GM18873 (cell line): ENCODE measurements around the gene USH1C.

ENCODE experiments used
- ATAC-seq: cut with Tn5 transposase; IDR thresholded peaks from one replicate; pipeline ENCODE4 v1.9.1; 2021; ENCODE audit warnings: mild to moderate bottlenecking, moderate library complexity, moderate number of reproducible peaks; ENCODE audit not compliant: unreplicated experiment, low FRiP score

Gene USH1C

DNA sequence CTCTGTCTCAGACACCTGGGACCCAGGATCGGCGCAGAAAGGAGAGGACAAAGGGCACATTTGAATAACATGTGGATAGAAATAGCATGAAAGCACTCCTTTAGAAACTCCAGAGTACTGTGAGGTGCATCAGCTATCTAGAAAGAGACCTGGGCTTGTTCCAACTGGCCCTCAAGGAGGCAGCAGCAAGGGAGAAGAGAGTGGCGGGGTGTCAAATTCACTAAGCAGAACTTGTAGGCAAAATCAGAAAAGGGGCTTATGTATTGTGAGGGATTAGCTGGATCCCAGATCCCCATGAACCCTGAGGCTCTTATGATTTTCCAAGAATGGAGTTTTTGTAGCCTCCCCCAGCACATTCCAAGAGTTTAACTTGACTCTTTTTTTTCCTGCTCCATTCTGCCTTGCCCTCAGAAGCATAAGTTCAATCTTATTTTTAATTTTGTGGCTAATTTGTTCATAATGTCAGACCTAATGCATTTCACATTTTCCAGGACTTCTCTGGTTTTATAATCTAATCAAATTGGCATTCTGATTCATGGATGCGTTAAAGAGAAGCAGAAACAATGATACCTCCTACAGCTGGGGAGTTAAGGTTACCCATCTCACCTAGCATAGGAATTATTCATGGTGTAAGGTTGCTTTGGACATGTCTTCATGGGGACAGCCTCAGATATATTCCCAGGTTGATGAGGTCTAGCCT is 33.6 kb downstream of the USH1C start:
- ATAC-seq, result no peak

DNA sequence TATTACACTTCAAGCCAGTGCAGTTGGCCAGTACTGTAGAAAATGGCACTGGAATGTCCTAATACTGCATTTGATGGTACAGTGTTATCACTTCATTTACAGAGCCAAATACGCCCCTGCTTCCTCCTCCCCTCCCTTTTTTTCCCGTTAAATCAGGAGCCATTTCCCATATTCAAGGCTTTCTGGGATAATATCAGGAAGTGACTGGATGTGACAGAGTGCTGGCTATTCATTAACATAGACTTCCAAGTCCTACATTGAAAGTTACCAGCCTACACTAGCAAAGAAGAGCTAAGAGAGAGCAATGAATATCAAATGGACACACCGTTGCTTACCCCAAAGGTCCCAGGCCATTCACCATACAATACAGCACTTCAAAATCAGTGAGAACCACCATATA is 35.4 kb downstream of the USH1C start:
- ATAC-seq, result no peak

DNA sequence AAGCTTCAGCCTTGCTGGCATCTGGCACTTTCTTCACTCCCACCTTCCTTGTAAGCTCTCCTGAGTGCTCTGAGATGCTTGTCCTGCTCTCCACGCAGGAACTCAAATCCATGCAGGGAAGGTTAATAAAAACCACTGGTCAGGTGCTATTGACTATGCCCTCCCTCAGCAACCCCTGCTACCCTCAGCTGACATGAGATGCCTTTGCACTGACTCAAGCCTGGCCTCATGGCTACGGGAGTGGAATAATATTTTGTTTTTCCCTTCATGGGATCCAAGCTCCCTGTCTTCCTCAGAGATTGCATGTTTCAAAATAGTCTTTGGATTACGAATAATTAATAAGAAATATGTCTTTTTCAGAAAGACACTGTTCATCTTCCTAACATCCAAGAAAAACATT is 35.9 kb downstream of the USH1C start:
- no peak for ATAC-seq

DNA sequence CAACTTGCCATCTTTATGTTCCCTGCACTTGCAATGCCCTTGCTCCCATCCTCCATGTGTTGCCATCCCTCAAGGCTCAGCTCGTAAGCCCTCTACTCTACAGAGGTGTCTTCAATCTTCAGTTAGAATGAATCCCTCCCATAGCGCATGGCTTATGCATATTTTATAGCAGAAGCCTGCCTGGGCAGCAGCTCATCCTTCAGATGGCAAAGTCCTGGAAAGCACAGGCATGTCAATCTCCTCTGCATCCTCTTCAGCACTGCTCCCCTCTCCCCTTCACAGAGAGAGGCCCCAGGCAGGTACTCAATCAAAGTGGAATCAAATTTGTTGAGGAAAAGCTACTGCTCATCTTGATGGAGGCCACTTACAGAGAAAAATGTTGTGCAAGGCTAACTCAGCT is 36.4 kb downstream of the USH1C start:
- ATAC-seq, result no peak

DNA sequence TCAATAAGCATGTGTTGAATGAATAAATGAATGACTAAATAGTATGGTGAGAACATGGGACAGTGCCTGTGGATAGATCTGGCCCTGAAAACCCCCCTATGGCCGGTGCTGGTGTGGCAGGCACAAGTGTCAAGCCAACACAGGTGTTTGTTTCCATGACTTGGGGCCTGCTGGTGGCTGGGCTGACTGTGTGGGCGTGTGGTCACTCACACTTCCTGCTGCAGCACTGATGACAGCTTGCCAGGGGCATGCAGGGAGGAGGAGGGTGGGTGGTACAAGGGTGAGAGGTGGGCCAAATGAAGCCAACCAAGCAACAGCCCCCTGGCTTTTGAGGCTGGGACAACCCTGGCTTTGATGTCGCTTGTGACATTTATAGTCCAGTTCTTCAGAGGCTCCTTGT is 37.3 kb downstream of the USH1C start:
- no peak for ATAC-seq

DNA sequence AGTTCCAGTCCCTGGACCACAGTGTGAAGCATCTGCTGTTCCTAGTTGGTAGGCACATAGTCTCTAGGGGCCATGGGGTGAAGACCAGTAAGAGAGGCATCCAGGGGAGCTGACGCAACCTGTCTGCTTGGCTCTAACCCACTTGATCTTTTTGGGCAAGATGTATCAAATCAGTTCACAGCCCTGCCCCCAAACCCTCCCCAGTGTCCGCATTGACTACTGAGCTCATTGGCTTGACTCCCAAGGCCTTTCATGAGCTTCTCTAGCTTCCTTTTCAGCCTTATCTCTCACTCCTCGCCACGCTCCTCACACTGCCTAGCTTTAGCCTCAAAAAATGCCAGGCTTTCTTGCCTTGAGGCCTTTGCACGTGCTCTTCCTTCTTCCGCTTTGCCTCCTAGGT is 37.9 kb downstream of the USH1C start:
- no peak for ATAC-seq

DNA sequence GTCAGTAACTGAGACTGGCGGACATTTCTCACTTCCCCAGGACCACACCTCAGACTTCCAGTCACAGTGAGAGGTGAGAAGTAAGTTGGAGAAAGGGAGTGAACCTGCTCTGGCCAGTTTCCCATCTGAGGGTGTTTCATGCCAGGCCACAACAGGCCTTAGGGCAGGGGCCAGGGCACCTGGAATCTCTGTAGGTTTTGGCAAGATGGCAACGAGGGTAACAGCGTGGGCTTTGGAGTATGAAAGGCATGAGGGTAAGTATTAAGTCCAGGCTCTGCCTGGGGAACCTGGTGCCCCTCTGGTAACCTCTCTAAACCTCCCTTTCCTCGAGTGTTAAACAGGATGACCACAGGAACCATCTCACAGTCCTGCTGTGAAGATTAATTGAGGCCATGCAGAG is 39.1 kb downstream of the USH1C start:
- ATAC-seq, result no peak

DNA sequence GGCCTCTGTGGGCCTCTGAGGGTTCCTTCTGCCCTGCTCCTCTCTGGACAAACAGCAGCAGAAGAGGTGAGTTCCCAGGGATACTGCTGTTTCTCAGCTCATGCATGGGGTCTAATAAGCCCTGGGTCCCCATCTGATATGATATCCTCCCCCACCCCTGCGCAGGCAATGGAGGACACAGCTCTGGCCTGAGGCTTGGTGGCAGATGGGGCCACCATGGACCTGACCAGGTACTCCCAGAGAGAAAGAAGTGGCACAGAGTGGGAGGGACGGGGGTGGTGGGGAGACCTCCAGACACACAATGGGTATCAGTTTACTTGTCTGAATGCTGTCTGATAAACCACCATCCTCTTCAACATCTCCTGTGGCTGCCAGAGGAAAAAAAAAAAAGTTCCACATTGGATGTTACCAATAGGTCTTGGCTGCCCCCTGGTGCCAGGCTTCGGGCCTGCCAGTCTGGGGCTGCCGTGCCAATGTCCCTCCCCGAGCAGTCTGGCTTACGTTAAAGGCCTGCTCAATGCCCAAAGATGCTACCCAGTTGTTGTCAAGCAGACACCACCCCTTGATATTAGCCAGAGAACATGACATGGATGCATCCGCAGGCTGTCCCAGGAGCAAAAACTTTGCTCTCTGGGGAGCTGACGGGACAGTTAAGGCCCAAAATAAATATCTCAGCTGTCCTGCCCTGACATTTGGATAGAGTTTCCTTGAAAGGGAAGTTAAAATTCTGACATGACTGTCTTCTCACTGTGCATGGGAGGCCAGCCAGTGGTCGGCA is 39.7 kb downstream of the USH1C start:
- no peak for ATAC-seq

DNA sequence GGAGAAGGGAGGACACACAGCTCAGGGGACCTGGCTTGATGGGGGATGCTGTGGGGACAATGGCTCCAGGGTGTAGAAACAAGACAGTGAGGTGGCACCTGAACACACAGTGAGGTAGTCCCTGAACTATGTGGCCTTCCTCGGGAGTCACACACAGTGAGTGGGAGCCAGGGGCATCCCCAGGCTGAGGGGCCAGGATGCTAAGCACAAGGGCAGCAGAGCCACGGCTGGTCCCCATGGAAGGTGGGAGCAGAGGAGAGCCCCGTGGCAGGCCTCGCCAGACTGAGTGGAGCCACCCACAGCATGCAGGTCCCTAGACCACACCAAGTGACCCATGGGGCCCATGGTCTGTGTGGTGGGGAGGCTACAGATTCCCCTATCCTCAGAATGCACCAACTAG is 41.6 kb downstream of the USH1C start:
- ATAC-seq, result no peak

GRCh38 chr11:17500673-17501072 is 43.5 kb downstream of the USH1C start:
- no peak for ATAC-seq

- ATAC-seq, result no peak
Observed at GRCh38 chr11:17498475-17498874, 45.7 kb downstream of the USH1C start.

- no peak for ATAC-seq
Observed at GRCh38 chr11:17498058-17498457, 46.2 kb downstream of the USH1C start.

- ATAC-seq, result no peak
Observed at GRCh38 chr11:17496406-17496805, 47.8 kb downstream of the USH1C start.

DNA sequence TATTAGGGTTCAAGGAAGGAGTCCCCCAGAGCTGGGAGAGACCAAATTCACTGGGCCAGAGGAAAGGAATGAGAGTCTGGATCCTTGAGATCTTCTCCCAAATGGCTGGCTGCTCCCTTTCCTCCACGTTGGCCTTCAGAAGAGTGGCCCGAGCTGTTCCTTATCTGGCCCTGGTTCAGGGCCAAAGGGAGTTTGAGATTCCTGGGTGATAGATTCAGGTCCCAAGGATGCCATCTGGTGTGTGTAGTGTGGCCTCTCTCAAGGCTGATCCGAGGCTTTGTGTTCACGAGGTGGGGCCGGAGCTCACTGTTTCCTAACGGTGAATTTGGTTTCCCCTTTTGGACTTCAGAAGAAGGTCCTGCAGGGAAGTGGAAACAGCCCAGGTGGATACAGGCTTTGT is 50.2 kb downstream of the USH1C start:
- ATAC-seq, result no peak

DNA sequence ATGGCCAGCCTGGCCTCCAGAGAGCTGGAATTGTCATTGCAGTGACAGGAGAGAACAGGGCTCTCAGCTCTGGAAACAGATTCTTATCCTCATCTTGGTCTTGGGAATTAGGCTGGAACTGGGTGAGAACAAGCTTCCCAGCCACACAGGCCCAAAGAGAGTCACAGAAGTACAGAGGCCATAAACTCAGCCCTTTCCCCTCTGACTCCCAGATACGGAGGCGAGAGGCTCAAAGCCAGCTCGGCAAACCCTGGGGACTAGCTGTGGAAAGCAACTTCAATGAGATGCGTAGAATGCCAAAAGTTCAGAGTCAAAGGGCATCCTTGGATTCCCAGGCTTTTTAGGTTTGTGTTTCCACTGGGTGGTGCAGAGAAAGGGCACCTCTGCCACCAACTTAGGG is 53.3 kb downstream of the USH1C start:
- no peak for ATAC-seq

GRCh38 chr11:17490232-17490631 is 54.0 kb downstream of the USH1C start:
- no peak for ATAC-seq

DNA sequence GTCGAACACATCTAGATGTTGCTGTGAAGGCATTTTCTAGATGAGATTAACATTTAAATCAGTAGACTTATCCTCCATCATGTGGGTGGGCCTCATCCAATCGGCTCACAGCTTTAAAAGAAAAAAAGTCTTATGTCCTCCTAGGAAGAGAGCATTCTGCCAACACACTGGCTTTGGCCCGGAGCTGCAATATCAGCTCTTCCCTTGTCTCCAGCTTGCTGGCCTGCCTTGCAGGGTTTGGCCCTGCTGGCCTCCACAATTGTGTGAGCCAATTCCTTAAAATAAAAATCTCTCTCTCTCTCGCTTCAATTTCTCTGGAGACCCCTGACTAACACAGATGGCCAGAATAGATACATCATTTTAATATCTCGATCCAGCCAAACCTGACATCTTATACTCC is 54.5 kb downstream of the USH1C start:
- no peak for ATAC-seq

GRCh38 chr11:17488563-17488962 is 55.7 kb downstream of the USH1C start:
- ATAC-seq, result no peak

DNA sequence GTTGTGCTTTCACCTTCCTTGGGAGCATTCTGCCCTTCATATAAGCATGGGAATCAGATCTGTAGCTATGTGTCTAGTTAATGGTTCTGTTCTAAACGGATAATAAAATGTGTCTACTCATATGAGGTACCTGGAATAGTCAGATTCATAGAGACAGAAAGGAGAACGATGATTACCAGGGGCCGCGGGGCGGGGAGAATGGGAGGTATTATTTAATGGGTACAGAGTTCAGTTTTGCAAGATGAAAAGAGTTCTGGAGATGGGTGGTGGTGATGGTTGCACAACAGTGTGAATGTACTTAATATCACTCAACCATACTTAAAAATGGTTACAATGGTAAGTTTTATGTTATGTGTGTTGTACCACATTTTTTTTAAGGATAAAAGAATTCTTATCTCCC is 57.6 kb downstream of the USH1C start:
- no peak for ATAC-seq

- ATAC-seq, result no peak
Observed at GRCh38 chr11:17483505-17483904, 60.7 kb downstream of the USH1C start.

GRCh38 chr11:17481905-17482304 is 62.3 kb downstream of the USH1C start:
- no peak for ATAC-seq
